Activated T-helper 1 cell treated with anti-CD3 and anti-CD28 coated beads, Interleukin-12 subunit alpha, Interleukin-12 subunit beta, Interleukin-2, Interleukin-4 antibody, amounts not matched to agents 30 ng/mL and 10 ng/mL and 1 ng/mL, durations not matched to agents 14 hours and 24 hours and 36 hours (primary cell): ENCODE data around the gene PARN. TPM values are rescaled to one million over a fixed set of nuclear protein-coding genes. Genes with fewer than 3 reads are reported as not detected.
"Not testable (repeated sequence)": the region's sequence is repeated elsewhere in the genome, so short reads cannot be mapped to it uniquely, and the experiment has no call there.

Experiments used
- DNase-seq: peaks from one replicate; pipeline ENCODE4 v3.0.0; 2021; ENCODE audit warnings: low spot score
- H3K27ac Mint-ChIP-seq: one replicate; pipeline ENCODE4 v1.8.0; 2021; ENCODE audit warnings: mild to moderate bottlenecking, mixed read lengths
- H3K27me3 Mint-ChIP-seq: one replicate; pipeline ENCODE4 v1.8.0; 2022; ENCODE audit warnings: mild to moderate bottlenecking, moderate library complexity, mixed read lengths; ENCODE audit not compliant: insufficient read depth
- H3K36me3 Mint-ChIP-seq: one replicate; pipeline ENCODE4 v1.8.0; 2021; ENCODE audit warnings: low read depth, mixed read lengths
- H3K4me1 Mint-ChIP-seq: one replicate; pipeline ENCODE4 v1.8.0; 2021; ENCODE audit warnings: low read depth, mixed read lengths
- H3K4me3 Mint-ChIP-seq: one replicate; pipeline ENCODE4 v1.8.0; 2021; ENCODE audit warnings: mild to moderate bottlenecking, moderate library complexity, mixed read lengths
- H3K9me3 Mint-ChIP-seq: one replicate; pipeline ENCODE4 v1.8.0; 2021; ENCODE audit warnings: mixed read lengths
- intact Hi-C: fragments of 100-400 bp; cut with micrococcal nuclease; formaldehyde crosslinking; loops from one replicate; pipeline ENCODE4 v1.15.1; 2024
- total RNA-seq: library from RNA; stranded (reverse); gene quantifications from 2 replicates; pipeline ENCODE4 v1.2.3, GENCODE V29; 2022

PARN gene
- total RNA-seq, 1 donor from 2014 or later, result 55.4 TPM

DNA sequence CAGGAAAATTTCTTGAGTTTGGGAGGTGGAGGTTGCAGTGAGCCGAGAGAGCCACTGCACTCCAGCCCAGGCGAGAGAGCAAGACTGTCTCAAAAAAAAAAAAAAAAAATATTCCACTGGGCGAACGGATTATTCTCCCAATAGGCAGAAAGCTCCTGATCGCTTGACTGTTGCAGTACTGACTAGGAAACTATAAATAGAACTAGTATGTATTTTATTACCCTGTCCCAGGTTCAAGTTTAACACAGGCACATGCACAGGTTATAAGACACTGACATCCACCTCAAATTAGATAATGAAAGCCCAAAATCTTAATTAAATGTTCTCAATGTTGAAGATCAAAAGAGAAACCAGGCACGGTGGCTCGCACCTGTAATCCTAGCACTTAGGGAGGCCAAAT lies 11.5 kb downstream of the PARN start:
- no peaks in the 10 kb centered on the region for H3K27me3 Mint-ChIP-seq
- H3K9me3 Mint-ChIP-seq, result no peaks in the 10 kb centered on the region
- intact Hi-C loops, result no loop called here
- no peaks in the 10 kb centered on the region for H3K4me1 Mint-ChIP-seq
- peaks cover 35% of the 10 kb centered on the region for H3K36me3 Mint-ChIP-seq
- H3K4me3 Mint-ChIP-seq, result no peak overlapping the region
- no peak overlapping the region for H3K27ac Mint-ChIP-seq
- no peak for DNase-seq

DNA sequence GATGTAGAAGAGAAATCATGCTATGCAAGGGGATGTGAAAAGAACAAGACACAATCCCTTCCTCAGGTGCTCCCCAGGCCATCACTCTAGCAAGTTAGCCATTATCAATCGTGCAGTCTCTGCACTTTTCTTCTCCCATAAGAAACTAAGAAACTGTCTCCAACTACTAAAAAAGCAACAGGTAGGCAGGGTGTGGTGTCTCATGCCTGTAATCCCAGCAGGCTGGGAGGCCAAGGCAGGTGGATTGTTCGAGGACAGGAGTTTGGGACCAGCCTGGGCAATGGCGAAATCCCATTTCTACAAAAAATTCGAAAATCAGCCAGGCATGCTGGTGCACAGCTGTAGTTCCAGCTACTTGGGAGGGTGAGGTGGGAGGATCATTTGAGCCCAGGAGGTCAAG lies 13.8 kb downstream of the PARN start:
- H3K4me3 Mint-ChIP-seq, result no peak overlapping the region
- H3K27ac Mint-ChIP-seq, result no peak overlapping the region
- H3K4me1 Mint-ChIP-seq, result no peaks in the 10 kb centered on the region
- DNase-seq, result no peak
- peaks cover 28% of the 10 kb centered on the region for H3K36me3 Mint-ChIP-seq
- no peaks in the 10 kb centered on the region for H3K9me3 Mint-ChIP-seq
- no peaks in the 10 kb centered on the region for H3K27me3 Mint-ChIP-seq
- intact Hi-C loops, result no loop called here

GRCh38 chr16:14613991-14614390 lies 16.1 kb downstream of the PARN start:
- Mint-ChIP-seq H3K9me3 (no peaks in the 10 kb centered on the region), H3K27me3 (no peaks in the 10 kb centered on the region), H3K36me3 (peaks cover 33% of the 10 kb centered on the region), H3K4me3 (no peak overlapping the region), H3K4me1 (no peaks in the 10 kb centered on the region), H3K27ac (no peak overlapping the region)
- no peak for DNase-seq
- intact Hi-C loops, result no loop called here

- H3K27ac Mint-ChIP-seq, result no peak overlapping the region
- no peaks in the 10 kb centered on the region for H3K9me3 Mint-ChIP-seq
- no peak for DNase-seq
- peaks cover 35% of the 10 kb centered on the region for H3K36me3 Mint-ChIP-seq
- no peak overlapping the region for H3K4me3 Mint-ChIP-seq
- intact Hi-C loops, result no loop called here
- H3K27me3 Mint-ChIP-seq, result no peaks in the 10 kb centered on the region
- H3K4me1 Mint-ChIP-seq, result no peaks in the 10 kb centered on the region
These were observed 18.4 kb downstream of the PARN start for GRCh38 chr16:14611660-14612059.

- no peak overlapping the region for H3K4me3 Mint-ChIP-seq
- no peaks in the 10 kb centered on the region for H3K4me1 Mint-ChIP-seq
- no peaks in the 10 kb centered on the region for H3K27me3 Mint-ChIP-seq
- peaks cover 31% of the 10 kb centered on the region for H3K36me3 Mint-ChIP-seq
- DNase-seq, result no peak
- H3K27ac Mint-ChIP-seq, result no peak overlapping the region
- intact Hi-C loops, result no loop called here
- no peaks in the 10 kb centered on the region for H3K9me3 Mint-ChIP-seq
These were observed 20.3 kb downstream of the PARN start for GRCh38 chr16:14609716-14610115.

DNA sequence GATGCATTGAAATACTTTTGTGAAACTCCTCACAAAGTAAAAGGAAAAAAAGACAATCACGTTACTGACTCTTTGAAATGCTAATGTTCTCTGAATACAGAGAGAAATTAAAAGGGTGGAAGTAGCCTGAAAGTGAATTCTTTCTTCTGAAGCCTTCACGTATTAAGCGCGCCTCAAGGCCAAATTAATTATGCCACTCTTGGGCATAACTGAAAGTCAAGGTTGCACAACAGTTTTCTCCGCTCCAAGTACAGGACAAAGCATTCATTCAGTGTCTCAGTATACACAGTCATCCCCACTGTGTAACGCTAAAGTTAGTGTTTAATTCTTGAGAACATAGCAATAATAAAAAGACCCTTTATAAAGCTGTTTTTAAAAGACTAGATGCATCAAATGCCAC lies 21.5 kb downstream of the PARN start:
- intact Hi-C loops, result no loop called here

DNA sequence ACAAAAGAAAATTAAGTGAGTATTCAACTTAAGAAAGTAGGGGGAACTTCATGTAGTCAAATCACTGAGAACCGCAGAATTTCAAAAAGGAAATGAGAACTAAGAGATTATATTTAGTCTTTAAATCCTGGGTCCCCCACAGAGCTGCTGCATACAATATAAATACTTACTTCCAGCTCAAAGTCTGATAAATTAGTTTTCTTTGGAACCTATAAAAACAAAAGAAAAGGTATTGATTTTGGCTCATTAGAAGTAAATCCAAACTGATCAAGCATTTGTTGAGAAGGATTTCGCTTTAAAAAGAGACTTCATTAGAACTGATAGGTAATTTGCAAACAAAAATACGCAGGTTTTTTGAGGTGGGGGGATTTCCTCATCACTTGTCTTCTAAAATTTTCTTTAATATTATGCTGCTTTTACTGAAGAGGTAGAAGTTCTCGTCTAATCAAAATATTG lies 21.9 kb downstream of the PARN start:
- H3K4me1 Mint-ChIP-seq, result peaks cover 6% of the 10 kb centered on the region
- no peak overlapping the region for H3K27ac Mint-ChIP-seq
- no peak for DNase-seq
- no peak overlapping the region for H3K4me3 Mint-ChIP-seq
- H3K27me3 Mint-ChIP-seq, result no peaks in the 10 kb centered on the region
- no peaks in the 10 kb centered on the region for H3K9me3 Mint-ChIP-seq
- peaks cover 32% of the 10 kb centered on the region for H3K36me3 Mint-ChIP-seq
- intact Hi-C loops, result no loop called here

More for the DNA sequence above, 21.5 kb downstream of the PARN start:
- H3K27ac Mint-ChIP-seq, result no peak overlapping the region
- no peaks in the 10 kb centered on the region for H3K27me3 Mint-ChIP-seq
- no peaks in the 10 kb centered on the region for H3K9me3 Mint-ChIP-seq
- peaks cover 2% of the 10 kb centered on the region for H3K4me1 Mint-ChIP-seq
- H3K36me3 Mint-ChIP-seq, result peaks cover 28% of the 10 kb centered on the region
- DNase-seq, result no peak
- no peak overlapping the region for H3K4me3 Mint-ChIP-seq

DNA sequence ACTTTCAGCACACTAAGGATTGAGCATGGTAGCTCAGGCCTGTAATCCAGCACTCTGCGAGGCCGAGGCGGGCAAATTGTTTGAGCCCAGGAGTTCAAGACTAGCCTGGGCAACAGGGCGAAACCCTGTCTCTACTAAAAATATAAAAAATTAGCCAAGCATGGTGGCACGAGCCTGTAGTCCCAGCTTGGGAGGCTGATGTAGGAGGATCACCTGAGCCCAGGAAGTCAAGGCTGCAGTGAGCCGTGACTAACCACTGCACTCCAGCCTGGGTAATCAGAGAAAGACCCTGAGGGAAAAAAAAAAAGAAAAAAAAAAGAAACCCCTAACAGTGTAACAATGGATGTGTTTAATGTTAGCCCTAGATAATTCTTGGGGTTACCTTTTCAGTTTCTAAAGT lies 24.0 kb downstream of the PARN start:
- Mint-ChIP-seq H3K4me3 (no peak overlapping the region), H3K9me3 (no peaks in the 10 kb centered on the region), H3K36me3 (peaks cover 41% of the 10 kb centered on the region), H3K4me1 (peaks cover 6% of the 10 kb centered on the region), H3K27ac (no peak overlapping the region), H3K27me3 (no peaks in the 10 kb centered on the region)
- intact Hi-C loops, result no loop called here
- DNase-seq, result no peak

DNA sequence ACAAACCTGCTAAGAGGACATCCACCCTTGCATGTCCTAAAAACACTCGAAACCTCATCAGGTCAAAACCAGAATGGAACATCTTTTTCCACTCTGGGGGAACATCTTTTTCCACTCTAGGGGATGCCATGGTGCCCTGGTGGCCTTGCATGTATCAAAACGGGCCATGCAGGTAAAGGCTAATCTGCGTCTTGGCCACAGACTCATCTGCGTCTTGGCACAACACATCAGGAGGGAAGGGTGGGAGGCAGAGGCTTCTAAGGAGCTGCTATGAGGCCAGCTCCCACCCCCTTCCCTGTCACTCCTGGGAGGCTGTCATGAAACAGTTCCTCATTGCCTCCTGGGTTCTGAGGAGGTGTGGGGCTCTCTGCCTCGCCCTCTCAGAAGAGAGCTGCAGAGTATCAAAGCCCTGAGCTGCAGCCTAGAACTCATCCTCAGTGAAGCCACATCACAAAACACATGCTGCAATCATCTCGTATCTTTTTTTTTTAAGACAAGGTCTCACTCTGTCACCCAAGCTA lies 27.6 kb downstream of the PARN start:
- H3K27me3 Mint-ChIP-seq, result no peaks in the 10 kb centered on the region
- no peak overlapping the region for H3K4me3 Mint-ChIP-seq
- peaks cover 6% of the 10 kb centered on the region for H3K4me1 Mint-ChIP-seq
- H3K36me3 Mint-ChIP-seq, result peaks cover 47% of the 10 kb centered on the region
- intact Hi-C loops, result no loop called here
- DNase-seq, result no peak
- H3K9me3 Mint-ChIP-seq, result no peaks in the 10 kb centered on the region
- no peak overlapping the region for H3K27ac Mint-ChIP-seq

- DNase-seq, result no peak
- intact Hi-C loops, result loop anchor here (1.0 kb wide), 2 partner anchors 299 to 351 kb away; no protein-coding TSS in a partner anchor
These were observed 29.9 kb downstream of the PARN start for GRCh38 chr16:14600164-14600563.

GRCh38 chr16:14586637-14587305 lies 43.3 kb downstream of the PARN start:
- no peaks in the 10 kb centered on the region for H3K27me3 Mint-ChIP-seq
- H3K4me3 Mint-ChIP-seq, result no peak overlapping the region
- H3K27ac Mint-ChIP-seq, result no peak overlapping the region
- H3K9me3 Mint-ChIP-seq, result no peaks in the 10 kb centered on the region
- no peak for DNase-seq
- peaks cover 32% of the 10 kb centered on the region for H3K36me3 Mint-ChIP-seq
- peaks cover 7% of the 10 kb centered on the region for H3K4me1 Mint-ChIP-seq
- intact Hi-C loops, result no loop called here

More at GRCh38 chr16:14600164-14600563, 29.9 kb downstream of the PARN start:
- peaks cover 50% of the 10 kb centered on the region for H3K36me3 Mint-ChIP-seq
- H3K27ac Mint-ChIP-seq, result no peak overlapping the region
- H3K4me1 Mint-ChIP-seq, result peaks cover 6% of the 10 kb centered on the region
- no peaks in the 10 kb centered on the region for H3K9me3 Mint-ChIP-seq
- H3K27me3 Mint-ChIP-seq, result no peaks in the 10 kb centered on the region
- H3K4me3 Mint-ChIP-seq, result no peak overlapping the region

GRCh38 chr16:14585287-14585686 lies 44.8 kb downstream of the PARN start:
- H3K36me3 Mint-ChIP-seq, result peaks cover 38% of the 10 kb centered on the region

GRCh38 chr16:14580926-14581325 lies 49.1 kb downstream of the PARN start:
- H3K4me1 Mint-ChIP-seq, H3K27ac Mint-ChIP-seq, H3K4me3 Mint-ChIP-seq, H3K9me3 Mint-ChIP-seq, H3K27me3 Mint-ChIP-seq, intact Hi-C loops, DNase-seq: not testable (repeated sequence)
- H3K36me3 Mint-ChIP-seq, result peaks cover 34% of the 10 kb centered on the region

More at GRCh38 chr16:14585287-14585686, 44.8 kb downstream of the PARN start:
- peaks cover 7% of the 10 kb centered on the region for H3K4me1 Mint-ChIP-seq
- H3K27me3 Mint-ChIP-seq, result no peaks in the 10 kb centered on the region
- intact Hi-C loops, result no loop called here
- no peaks in the 10 kb centered on the region for H3K9me3 Mint-ChIP-seq
- H3K4me3 Mint-ChIP-seq, result no peak overlapping the region
- no peak for DNase-seq
- no peak overlapping the region for H3K27ac Mint-ChIP-seq
